GM11168 (cell line): ENCODE data around the gene ZFYVE28.

Experiments
- in situ Hi-C: fragments of 300-500 bp; cut with MboI; formaldehyde crosslinking; loops from one replicate; pipeline ENCODE4 v1.12.0; 2022; ENCODE audit warnings: low sequenced_read_pairs; ENCODE audit not compliant: unreplicated experiment

The ZFYVE28 gene

DNA sequence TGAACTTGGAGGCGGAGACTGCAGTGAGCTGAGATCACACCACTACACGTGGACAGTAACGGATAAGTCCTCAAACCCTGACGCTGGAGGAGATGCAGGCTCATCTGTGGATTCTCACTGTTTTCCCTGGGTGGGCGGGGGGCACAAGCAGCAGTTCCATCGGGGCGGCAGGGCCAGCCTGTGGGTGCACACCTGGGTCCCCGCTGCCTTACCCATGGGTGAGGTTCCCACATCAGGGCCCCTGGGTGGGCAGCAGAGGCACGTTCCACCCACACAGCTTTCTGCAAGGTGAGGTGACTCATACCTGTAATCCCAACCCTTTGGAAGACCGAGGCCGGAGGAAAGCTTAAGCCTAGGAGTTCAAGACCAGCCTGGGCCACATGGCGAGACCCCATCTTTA, 100.0 kb downstream of the ZFYVE28 start:
- in situ Hi-C loops, result no loop called here

DNA sequence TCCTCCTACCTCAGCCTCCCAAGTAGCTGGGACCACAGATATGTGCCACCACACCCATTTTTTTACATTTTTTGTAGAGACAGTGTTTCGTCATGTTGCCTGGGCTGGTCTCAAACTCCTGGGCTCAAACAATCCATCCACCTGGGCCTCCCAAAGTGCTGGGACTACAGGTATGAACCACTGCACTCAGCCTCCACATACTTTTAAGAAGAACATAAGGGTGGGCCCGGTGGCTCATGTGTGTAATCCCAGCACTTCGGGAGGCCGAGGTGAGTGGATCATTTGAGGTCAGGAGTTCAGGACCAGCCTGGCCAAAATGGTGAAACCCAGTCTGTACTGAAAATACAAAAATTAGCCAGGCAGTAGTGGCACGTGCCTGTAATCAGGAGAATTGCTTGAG, 105.1 kb downstream of the ZFYVE28 start:
- in situ Hi-C loops, result no loop called here

DNA sequence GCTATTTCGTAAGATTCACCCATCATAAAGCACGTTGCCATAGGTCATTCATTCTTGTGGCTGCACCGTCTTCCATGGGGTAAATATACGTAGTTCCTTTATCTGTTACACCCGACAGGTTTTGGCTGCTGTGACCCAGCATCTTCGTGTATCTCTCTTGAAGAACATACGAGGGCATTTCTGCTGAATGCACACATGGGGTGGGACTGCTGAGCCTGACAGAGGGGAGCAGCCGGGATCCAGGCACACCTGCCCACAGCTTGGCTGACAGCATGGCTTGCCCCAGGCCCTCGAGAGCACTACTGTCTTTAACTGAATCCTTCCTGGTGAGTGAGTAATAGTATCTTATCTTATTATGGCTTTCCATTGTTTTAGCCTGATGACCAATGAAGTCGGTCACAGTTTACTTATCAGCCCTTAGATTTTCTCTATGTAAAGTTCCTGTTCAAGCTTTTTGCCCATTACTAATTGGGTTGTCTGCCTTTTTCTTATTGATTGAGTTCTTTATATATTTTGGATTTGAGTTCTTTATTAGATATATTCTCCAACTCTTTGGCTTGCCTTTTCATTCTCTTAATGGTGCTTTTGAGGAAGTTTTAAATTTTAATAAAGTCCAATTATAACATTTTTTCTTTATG, 111.6 kb downstream of the ZFYVE28 start:
- in situ Hi-C loops, result no loop called here

DNA sequence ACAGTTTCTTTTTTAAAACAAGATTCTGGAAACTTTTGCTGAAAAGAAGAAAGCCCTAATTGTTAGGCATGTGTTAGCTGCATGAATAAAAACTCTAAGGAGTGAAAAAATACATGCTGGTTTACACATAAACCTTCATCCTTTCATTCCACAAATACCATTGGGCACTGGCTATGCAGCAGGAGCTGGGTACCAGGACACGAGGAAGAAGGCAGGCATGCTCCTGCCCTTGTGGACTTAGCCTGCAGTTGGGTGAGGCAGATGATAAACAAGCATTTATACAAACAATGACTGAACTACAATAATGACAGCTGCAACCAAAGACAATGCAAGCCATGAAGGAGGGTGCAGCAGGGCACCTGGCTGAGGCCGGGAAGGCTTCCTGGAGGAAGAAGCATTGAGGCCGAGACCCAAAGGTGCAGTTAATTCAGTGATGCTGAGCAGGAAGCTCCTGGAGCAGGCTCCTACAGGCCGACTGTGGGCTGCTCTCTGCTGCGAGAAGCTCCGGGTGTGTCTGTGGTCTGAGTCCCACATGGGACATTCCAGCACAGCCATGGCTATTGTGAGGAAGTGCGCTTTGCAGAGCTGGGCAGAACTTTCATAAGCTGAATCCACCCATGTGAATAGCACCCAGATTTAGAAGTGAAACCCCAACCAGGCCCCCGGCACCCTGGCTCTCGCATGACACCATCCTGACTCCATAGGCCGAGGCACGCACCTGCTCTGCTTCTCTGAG, 112.5 kb downstream of the ZFYVE28 start:
- in situ Hi-C loops, result no loop called here

GRCh38 chr4:2304877-2305561, 113.4 kb downstream of the ZFYVE28 start:
- in situ Hi-C loops, result no loop called here

DNA sequence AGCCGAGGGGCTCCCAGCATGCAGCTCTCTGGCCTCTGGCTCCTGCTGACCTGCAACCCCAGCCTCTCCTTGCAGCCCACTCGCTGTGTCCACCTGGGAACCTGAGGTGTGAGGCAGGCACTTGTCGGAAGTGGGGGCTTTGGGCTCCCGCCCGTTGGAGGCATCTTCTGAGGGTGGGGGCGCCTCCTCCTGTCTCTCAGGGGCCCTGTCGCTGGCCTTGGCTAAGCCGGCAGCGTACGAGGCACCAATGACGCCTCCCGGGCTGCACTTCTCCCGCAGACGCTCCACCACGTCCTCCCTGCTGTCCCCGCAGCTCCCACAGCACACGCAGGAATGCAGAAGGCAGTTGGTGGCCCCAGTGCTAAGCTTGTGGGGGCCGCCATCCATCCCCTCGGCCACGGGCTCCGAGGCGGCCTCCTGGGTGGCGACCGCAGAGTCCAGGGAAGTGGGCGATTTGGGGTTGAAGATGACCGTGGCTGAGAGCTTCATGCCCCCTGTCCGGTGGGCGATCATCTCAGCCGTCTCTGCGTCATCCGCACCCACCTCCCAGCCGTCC, 114.0 kb downstream of the ZFYVE28 start:
- in situ Hi-C loops, result no loop called here

DNA sequence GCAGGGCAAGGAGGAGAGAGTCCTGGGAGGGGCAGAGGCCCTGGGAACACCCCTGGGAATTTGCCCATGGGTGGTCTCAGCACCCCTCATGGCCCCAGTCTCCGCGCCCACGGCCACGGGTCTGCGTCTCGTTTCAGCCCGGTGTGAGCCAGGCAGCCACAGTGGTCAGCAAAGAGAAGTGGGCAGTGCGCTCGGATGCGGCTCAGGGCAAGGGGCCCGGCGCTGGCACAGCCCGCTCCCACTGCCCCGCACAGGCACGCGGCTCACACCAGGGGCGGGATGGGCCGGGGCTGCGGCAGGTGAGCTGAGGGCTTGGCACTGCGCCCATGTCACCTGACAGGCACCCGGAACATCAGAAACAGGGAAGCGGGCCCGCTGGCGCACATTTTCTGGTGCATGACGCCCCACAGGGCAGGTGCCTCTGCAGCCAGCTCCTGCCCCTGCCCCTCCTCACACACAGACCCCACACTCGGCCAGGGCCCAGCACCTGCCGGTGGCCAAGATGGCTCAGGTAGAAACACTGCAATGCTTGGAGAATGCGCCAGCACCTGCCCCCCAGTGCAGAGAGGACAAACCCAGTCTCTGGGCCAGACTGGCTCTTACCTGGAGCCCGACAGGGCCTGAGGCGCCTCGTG, 114.6 kb downstream of the ZFYVE28 start:
- in situ Hi-C loops, result no loop called here

DNA sequence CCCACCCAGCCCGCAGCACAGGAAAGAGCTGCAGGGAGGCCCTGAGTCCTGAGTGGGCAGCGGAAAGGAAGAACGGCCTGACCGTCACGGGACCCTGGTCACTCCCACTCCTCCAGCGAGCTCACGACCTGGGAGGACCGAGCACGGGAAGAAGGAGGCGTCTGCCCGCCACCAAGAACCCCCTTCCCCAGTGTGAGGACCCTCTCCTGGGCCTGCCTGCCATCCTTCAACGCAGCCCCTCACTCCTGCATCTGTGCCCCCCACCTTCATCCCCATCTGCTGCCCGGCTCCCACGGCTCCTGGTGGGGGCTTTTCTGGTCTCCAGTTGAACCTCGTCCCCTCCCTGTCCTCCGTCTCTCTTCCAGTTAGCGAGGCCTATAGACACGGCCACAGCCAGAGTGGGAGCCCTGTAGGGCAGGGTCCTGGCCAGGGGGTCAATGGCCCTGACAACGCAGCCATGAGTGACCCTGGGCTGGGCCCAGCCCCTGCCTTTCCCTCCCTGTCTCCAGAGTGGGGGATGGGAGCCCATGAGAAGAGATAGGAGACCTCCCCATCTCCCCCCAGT, 115.2 kb downstream of the ZFYVE28 start:
- in situ Hi-C loops, result no loop called here

DNA sequence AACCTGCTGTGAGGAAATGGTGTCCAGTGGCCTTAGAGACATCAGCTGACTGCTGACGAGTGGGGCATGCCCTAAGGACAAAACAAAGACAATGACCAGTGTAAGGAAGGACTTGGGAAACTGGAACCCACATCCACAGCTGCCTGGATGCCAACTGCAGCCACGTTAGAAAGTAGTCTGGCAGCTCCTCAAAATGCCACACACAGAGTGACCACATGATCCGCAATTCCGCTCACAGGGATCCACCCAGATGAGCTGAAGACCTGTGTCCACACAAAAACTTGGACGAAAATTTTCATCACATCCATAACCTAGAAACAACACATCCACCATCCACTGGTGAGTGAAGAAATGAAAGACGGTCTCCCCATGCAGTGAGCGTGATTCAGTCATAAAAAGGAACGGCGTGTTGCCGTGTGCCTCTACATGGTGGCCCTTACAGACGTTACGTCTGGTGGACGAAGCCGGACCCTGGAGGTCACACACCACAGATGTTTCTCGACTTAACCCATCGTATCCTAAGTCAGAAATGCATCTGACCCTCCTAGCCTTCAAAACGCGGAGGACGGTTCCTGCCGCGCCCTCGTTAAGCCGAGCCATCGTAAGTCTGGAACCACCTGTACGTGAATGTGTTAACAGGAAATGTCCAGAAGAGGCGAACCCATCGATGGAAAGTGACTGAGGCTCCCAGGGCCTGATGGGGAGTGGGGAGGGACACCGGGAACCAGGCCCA, 115.9 kb downstream of the ZFYVE28 start:
- in situ Hi-C loops, result no loop called here

GRCh38 chr4:2301806-2302205, 116.6 kb downstream of the ZFYVE28 start:
- in situ Hi-C loops, result no loop called here

- in situ Hi-C loops, result no loop called here
These were observed 117.2 kb downstream of the ZFYVE28 start for GRCh38 chr4:2301225-2301642.

GRCh38 chr4:2300431-2301224, 117.8 kb downstream of the ZFYVE28 start:
- in situ Hi-C loops, result no loop called here

DNA sequence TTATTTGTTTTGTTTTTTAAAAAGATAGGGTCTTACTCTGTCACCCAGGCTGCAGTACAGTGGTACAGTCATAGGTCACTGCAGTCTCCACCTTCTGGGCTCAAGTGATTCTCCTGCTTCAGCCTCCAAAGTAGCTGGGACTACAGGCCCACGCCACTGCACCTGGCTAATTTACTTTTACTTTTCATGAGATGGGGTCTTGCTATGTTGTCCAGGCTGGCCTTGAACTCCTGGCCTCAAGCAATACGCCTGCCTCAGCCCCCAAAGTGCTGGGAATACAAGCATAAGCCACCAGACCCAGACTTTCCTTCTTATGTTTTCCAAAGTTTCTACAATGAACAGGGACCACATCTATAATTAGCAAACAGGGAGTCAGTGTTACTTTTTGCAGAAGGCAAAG, 118.7 kb downstream of the ZFYVE28 start:
- in situ Hi-C loops, result no loop called here

- in situ Hi-C loops, result no loop called here
These were observed 119.9 kb downstream of the ZFYVE28 start for GRCh38 chr4:2298532-2298991.

DNA sequence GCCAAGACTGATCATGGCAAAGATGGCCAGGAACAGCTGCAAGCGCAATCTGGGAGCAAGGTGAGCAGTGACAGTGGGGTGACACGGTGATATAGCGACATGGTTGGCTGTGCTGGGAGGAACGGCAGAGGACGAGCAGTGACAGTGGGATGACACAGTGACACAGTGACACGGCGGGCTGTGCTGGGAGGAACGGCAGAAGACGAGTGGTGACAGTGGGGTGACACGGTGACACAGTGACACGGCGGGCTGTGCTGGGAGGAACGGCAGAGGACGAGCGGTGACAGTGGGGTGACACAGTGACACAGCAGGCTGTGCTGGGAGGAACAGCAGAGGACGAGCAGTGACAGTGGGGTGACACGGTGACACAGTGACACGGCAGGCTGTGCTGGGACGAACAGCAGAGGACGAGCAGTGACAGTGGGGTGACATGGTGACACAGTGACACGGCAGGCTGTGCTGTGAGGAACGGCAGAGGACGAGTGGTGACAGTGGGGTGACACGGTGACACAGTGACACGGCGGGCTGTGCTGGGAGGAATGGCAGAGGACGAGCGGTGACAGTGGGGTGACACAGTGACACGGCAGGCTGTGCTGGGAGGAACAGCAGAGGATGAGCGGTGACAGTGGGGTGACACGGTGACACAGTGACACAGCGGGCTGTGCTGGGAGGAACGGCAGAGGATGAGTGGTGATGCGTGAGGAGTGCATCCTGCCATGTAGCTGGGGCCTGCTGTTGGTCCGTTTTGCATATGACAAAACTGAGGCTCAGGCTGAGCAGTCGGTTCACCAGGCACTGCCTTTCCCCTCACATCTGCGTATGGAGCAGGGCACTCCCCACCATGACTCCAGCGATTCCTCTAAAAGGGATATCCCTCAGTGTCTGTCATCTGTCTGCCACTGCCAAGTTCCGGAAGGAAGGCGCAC, 120.6 kb downstream of the ZFYVE28 start:
- in situ Hi-C loops, result no loop called here

DNA sequence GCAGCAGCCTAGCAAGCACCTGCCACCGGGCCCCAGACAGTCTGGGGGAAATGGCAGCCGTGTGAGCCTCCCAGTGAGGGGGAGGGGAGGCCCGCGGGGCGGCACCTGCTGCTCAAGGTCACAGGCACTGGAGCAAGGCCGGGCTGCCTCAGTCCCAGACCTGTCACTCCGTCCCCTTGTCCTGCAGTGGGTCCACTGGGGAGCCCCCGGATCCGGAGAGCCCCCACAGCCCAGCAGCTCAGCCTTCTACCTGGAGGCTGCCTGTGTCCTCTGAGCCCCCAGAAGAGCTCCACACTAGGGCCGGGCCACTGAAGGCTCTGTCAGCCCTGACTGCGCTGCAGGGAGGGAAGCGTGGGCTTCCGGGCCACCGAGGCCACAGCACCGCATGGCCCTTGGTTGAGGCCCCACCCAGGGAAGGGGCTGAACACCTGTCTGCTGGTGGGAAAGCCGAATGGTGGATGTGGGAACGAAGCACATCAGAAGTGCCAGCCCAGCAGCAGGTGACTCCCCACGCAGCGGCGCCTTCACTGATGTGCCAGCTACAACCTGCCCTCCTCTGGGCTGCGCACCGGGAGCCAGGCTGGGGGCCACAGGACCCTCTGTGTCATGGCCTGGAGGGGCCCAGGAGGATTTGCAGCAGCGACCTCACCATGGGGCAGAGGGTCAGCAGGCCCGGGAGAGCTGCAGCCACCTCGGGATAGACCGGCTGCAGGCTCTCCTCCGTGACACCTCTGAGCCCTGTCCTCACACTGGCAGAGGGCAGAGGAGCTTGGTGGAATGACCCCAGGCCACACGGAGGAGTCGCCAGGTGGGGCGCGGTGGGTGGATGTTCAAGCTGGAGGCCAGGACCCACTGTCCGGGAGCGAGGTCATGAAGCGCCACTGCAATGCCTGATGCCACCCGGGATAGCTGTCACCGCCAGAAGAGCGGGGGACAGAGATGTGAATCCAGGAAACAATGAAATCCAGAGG, 121.5 kb downstream of the ZFYVE28 start:
- in situ Hi-C loops, result no loop called here
